HL-60 (cell line): Measurements from ENCODE around the gene COPS6.

ENCODE experiments used
- GABPA ChIP-seq: IDR thresholded peaks from 2 replicates; pipeline ENCODE4 v1.6.1; 2012; ENCODE audit warnings: low read depth
- TF ChIP-seq, protein P1 (sequence below): IDR thresholded peaks from one replicate; pipeline ENCODE4 v1.5.1; 2011; ENCODE audit warnings: low read length, control low read depth, inconsistent platforms; ENCODE audit not compliant: insufficient read depth

DNA sequence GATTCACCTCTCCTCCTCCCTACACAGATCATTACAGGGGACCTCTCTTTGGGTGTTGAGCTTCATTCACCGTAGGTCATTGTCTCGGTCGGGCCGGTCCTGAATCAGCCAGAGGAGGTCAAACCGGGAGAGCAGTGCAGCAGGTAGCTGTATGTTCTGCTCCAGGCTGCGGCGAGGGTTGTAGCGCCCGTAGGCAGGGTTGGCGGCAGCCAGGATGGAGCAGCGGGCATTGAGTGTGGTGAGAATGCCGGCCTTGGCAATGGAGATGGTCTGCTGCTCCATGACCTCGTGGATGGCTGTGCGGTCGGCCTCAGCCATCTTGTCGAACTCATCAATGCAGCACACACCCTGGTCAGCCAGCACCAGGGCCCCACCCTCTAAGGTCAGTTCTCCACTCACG lies 6.9 kb downstream of the COPS6 start:
- TF ChIP-seq, protein P1, sequence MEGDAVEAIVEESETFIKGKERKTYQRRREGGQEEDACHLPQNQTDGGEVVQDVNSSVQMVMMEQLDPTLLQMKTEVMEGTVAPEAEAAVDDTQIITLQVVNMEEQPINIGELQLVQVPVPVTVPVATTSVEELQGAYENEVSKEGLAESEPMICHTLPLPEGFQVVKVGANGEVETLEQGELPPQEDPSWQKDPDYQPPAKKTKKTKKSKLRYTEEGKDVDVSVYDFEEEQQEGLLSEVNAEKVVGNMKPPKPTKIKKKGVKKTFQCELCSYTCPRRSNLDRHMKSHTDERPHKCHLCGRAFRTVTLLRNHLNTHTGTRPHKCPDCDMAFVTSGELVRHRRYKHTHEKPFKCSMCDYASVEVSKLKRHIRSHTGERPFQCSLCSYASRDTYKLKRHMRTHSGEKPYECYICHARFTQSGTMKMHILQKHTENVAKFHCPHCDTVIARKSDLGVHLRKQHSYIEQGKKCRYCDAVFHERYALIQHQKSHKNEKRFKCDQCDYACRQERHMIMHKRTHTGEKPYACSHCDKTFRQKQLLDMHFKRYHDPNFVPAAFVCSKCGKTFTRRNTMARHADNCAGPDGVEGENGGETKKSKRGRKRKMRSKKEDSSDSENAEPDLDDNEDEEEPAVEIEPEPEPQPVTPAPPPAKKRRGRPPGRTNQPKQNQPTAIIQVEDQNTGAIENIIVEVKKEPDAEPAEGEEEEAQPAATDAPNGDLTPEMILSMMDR = no peak
- no peak for TF ChIP-seq GABPA
